Hepatocyte (in vitro differentiated cells): ENCODE data around the gene ZFYVE28.

Experiments used
- CTCF ChIP-seq: fragments of 200-600 bp; sonication (generic); IDR thresholded peaks from 2 replicates; pipeline ENCODE4 v1.5.1; 2016; ENCODE audit warnings: antibody characterized with exemption, mild to moderate bottlenecking; ENCODE audit not compliant: poor library complexity
- EZH2 ChIP-seq: fragments of 200-600 bp; sonication (generic); IDR thresholded peaks from 2 replicates; pipeline ENCODE4 v1.6.1; 2016; ENCODE audit warnings: antibody characterized with exemption, mild to moderate bottlenecking, borderline replicate concordance

- peak; percentile 89 for TF ChIP-seq CTCF
- no peak for TF ChIP-seq EZH2
Measured at GRCh38 chr4:2220016-2220630, 198.3 kb downstream of the ZFYVE28 start.
